Lower leg skin (tissue), 4 donors: Measurements from ENCODE around the gene EREG. TPM values are rescaled to one million over a fixed set of nuclear protein-coding genes. Genes with fewer than 3 reads are reported as not detected.

Source experiments
- DNase-seq, 2 donors: peaks; one replicate each; pipeline ENCODE4 v3.0.0-alpha.2; 2019; ENCODE audit warnings: low spot score in 2 of 2
- H3K4me3 ChIP-seq: fragments of 200-600 bp; sonication (generic); 2 replicates; pipeline ENCODE4 v1.5.1; 2017; ENCODE audit warnings: mild to moderate bottlenecking, low read depth; ENCODE audit not compliant: poor library complexity, severe bottlenecking
- CTCF ChIP-seq, 3 donors: fragments of 450-650 bp; IDR thresholded peaks; one replicate each; pipeline ENCODE4 v1.5.1; 2016; ENCODE audit warnings: antibody characterized with exemption in 3 of 3, mild to moderate bottlenecking in 3 of 3, moderate library complexity in 2 of 3
- POLR2A ChIP-seq, 2 donors: fragments of 450-650 bp; IDR thresholded peaks; one replicate each; pipeline ENCODE4 v1.6.1; 2016 to 2017; ENCODE audit warnings: antibody characterized with exemption in 2 of 2, mild to moderate bottlenecking in 1 of 2, moderate library complexity in 1 of 2
- WGBS, 2 donors: methylation state at CpG; one replicate each; pipeline ENCODE4 v1.1.5; 2018; 5-methylcytosine and 5-hydroxymethylcytosine counted together
- intact Hi-C: fragments of 100-400 bp; cut with DNase I; formaldehyde crosslinking; loops from one replicate; pipeline ENCODE4 v1.15.0; 2023; ENCODE audit warnings: low total_unique reads
- total RNA-seq, 4 donors: library from RNA; depleted of rRNA; stranded (reverse); fragments of >200 nt; gene quantifications; one replicate each; pipeline ENCODE4 v1.1.0, GENCODE V29; 2016

The EREG gene
- 10 to 100 TPM; 21.4 to 52.1 (median 44.3) TPM for total RNA-seq

GRCh38 chr4:74364652-74365491, at the start of gene EREG:
Gene EREG (plus strand): TSS chr4:74365145. CDS start chr4:74365309, 164 bp downstream.
- H3K4me3 ChIP-seq: peak within 1 kb of the TSS; percentile 14
- intact Hi-C loops: no loop called here
- WGBS, 2 donors: 6 to 7% methylated on average over 39 to 40 of the region's 40 CpGs
- TF ChIP-seq CTCF (IDR thresholded peaks at IDR 0.05): no peak
- no peak for TF ChIP-seq POLR2A (IDR thresholded peaks at IDR 0.05)
- DNase-seq: peak in 1 of 2 donors; percentile 82

DNA sequence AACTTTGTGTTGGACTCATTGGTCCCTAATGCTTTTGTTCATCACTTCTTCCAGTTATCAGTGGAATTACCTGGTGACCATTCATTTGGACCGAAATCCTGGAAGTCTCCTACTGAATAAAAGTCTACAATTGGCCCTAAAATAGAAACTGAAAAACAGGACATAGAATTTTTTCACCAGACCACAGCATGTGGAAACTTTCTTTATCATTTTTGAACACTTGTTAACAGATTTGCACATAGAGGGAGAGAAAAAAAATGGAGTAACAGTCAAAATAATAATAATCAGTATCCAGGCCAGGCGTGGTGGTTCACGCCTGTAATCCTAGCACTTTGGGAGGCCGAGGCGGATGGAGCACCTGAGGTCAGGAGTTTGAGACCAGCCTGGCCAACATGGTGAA, 49.6 kb upstream of the EREG start:
- no peak overlapping the region for H3K4me3 ChIP-seq
- intact Hi-C loops: no loop called here
- DNase-seq: no peak
- WGBS, 2 donors: 83 to 85% methylated on average over 5 of the region's 5 CpGs
- TF ChIP-seq POLR2A (IDR thresholded peaks at IDR 0.05): no peak
- no peak for TF ChIP-seq CTCF (IDR thresholded peaks at IDR 0.05)

- H3K4me3 ChIP-seq: no peak overlapping the region
- DNase-seq: no peak
- intact Hi-C loops: no loop called here
- 28 to 30% methylated on average over 2 of the region's 2 CpGs for WGBS, 2 donors
- no peak for TF ChIP-seq CTCF (IDR thresholded peaks at IDR 0.05)
- TF ChIP-seq POLR2A (IDR thresholded peaks at IDR 0.05): no peak
Measured at GRCh38 chr4:74316397-74316796, 48.5 kb upstream of the EREG start.

- DNase-seq: no peak
- 49 to 51% methylated on average over 3 of the region's 3 CpGs for WGBS, 2 donors
- TF ChIP-seq POLR2A (IDR thresholded peaks at IDR 0.05) (no peak), CTCF (IDR thresholded peaks at IDR 0.05) (no peak)
- intact Hi-C loops: no loop called here
- no peak overlapping the region for H3K4me3 ChIP-seq
Measured at GRCh38 chr4:74317616-74318246, 47.2 kb upstream of the EREG start.

DNA sequence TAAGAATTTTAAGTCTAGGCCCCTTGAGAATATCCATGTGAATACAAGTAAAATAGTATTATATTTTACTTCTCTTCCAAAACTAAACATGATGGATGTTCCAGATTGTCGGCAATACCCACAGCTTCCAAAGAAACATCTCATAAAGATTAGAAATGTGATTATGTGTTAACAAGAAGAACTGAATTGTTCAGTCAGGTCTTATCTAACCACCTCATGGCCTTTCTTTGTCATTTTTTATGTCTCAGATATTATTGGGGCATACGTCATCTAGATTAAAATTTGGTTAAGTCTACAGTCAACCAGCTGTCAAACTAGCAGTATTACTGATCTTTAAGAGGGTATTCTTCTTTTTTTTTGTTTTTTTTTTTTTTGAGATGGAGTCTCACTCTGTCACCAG, 46.7 kb upstream of the EREG start:
- intact Hi-C loops: no loop called here
- WGBS, 2 donors: 60 to 64% methylated on average over 2 of the region's 2 CpGs
- DNase-seq: no peak
- H3K4me3 ChIP-seq: no peak overlapping the region
- TF ChIP-seq POLR2A (IDR thresholded peaks at IDR 0.05) (no peak), CTCF (IDR thresholded peaks at IDR 0.05) (no peak)
